Activated naive CD4-positive, alpha-beta T cell treated with anti-CD3 and anti-CD28 coated beads, Interleukin-2, amount 10 ng/mL, durations not matched to agents 7 days and 5 days (primary cell): ENCODE measurements around the gene PCBP1.
"Not testable (repeated sequence)": the region's sequence is repeated elsewhere in the genome, so short reads cannot be mapped to it uniquely, and the experiment has no call there.

ENCODE experiments used
- CTCF ChIA-PET: fragments of 350-600 bp; sonication (Branson Sonifier 250); formaldehyde crosslinking; loops from one replicate; lab custom pipeline; 2021; ENCODE audit warnings: antibody characterized with exemption; lab: Charles Lee
- DNase-seq: peaks from one replicate; pipeline ENCODE4 v3.0.0-alpha.2; 2020
- H3K27ac Mint-ChIP-seq: one replicate; pipeline ENCODE4 v1.8.0; 2021; ENCODE audit warnings: mild to moderate bottlenecking, moderate library complexity, mixed read lengths
- H3K27me3 Mint-ChIP-seq: one replicate; pipeline ENCODE4 v1.8.0; 2021; ENCODE audit warnings: mild to moderate bottlenecking, mixed read lengths
- H3K36me3 Mint-ChIP-seq: one replicate; pipeline ENCODE4 v1.8.0; 2021; ENCODE audit warnings: mixed read lengths
- H3K4me1 Mint-ChIP-seq: one replicate; pipeline ENCODE4 v1.8.0; 2021; ENCODE audit warnings: mixed read lengths
- H3K4me3 Mint-ChIP-seq: one replicate; pipeline ENCODE4 v1.8.0; 2021; ENCODE audit warnings: mild to moderate bottlenecking, moderate library complexity, mixed read lengths
- H3K9me3 Mint-ChIP-seq: one replicate; pipeline ENCODE4 v1.8.0; 2021; ENCODE audit warnings: mixed read lengths

Gene PCBP1

DNA sequence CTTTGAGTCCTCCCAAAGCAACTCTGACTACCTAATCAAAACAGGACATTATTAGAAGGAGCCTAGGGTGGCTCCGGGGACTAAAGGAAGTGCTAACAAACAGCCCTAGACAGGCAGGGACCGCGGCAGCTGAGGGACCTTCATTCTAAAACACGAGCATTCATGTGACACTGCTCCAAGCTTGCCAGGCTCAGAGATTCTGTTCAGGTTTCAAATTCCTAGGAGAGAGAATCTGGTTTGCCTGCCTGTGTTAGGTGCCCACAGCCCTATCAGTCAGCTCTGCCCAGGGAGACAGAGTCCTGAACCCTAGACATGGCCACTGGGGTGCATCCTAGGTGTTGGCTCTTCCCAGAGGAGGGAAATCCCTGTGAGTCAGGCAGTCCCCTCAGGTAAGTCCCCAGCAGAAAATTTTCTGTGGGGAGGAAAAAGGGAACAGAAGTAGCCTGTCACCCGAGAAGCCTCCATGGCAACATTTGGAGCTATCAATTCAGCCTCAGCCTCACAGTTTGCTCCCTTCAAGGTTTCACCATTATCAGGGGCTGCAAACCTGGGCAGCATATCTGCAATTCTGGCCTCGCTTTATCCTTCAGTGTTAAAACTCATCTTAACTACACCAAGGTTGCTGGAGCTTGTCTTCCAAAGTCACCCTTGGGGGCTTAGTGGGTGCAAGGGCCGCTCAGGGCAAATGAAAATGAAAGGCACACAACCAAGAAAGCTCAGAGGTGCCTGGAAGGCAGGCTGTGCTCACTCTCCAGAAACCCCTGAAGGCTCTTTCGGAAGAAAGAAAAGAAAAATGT lies 28.6 kb downstream of the PCBP1 start:
- no peak for DNase-seq

DNA sequence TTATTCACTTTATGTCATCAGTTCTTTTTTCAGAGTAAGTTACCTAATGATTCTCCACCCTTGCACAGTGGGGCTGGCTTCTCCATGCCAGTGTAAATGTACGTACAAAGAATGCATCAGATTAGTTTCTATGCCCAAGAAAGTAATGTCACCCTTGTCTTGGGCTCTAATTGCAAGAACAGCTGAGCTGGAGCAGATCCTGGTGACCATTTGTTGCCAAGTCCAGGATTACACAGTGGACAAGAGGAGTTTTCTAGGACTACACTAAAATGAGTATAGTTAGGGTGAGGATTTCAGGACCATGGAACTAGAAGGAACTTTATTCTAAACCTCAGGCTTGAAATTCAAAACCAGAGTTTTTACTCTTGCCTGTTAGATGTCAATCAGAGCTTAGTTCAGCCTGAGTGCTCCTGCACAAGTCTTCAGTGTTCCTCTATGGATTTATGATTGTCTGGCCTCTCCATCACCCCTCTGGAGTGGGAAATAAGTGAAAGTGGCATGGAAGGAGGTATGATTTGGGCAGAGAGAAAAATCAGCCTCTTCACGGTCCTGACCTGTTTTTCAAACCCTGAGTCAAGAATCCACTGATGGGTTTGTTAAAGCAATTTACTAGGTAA lies 29.8 kb downstream of the PCBP1 start:
- Mint-ChIP-seq H3K27me3 (no peaks in the 10 kb centered on the region), H3K4me1 (peaks cover 45% of the 10 kb centered on the region), H3K27ac (no peak overlapping the region), H3K4me3 (no peak overlapping the region), H3K36me3 (no peaks in the 10 kb centered on the region), H3K9me3 (no peaks in the 10 kb centered on the region)
- CTCF ChIA-PET, result no interaction called here
- DNase-seq, result no peak

More for the DNA sequence above, 28.6 kb downstream of the PCBP1 start:
- CTCF ChIA-PET, result interaction anchor here (1.4 to 1.8 kb wide), 2 partner anchors 11 to 21 kb away, joined by 4 to 5 read pairs; no protein-coding TSS in a partner anchor
- H3K4me1 Mint-ChIP-seq, result peaks cover 47% of the 10 kb centered on the region
- no peaks in the 10 kb centered on the region for H3K27me3 Mint-ChIP-seq
- no peaks in the 10 kb centered on the region for H3K36me3 Mint-ChIP-seq
- no peaks in the 10 kb centered on the region for H3K9me3 Mint-ChIP-seq
- H3K27ac Mint-ChIP-seq, result no peak overlapping the region
- no peak overlapping the region for H3K4me3 Mint-ChIP-seq

DNA sequence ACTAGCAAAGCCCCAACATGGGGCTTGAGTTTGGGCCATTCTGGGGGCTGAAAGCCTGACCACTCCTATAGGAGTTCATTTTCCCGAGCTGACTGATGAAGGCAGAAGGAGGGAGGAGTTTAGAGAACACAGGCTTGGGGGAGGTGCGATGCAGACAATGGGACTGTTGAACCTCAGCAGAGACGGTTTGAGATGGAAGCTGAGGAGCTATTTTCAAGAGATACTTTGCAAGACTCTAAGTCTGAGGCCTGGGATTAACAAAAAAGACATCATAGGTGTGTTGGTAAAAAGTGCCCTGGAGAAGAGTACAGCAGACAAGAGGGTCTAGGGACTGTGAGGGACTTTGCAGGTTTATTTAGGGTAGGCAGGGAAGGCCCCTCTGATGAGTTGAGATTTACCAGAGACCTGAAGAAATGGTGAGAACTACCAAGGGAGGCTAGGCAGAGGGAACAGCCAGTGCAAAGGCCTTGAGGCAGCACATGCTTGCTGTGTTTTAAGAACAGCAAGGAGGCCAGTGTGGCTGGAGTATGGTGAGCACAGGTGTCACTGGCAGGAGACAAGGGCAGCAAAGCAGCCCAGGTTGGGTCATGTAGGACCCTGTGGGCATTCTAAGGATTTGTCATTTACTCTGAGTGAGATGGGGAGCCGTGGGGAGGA lies 31.6 kb downstream of the PCBP1 start:
- no peaks in the 10 kb centered on the region for H3K36me3 Mint-ChIP-seq
- no peaks in the 10 kb centered on the region for H3K27me3 Mint-ChIP-seq
- peaks cover 58% of the 10 kb centered on the region for H3K4me1 Mint-ChIP-seq
- CTCF ChIA-PET, result no interaction called here
- peak overlapping the region; percentile 15 for H3K27ac Mint-ChIP-seq
- DNase-seq, result no peak
- H3K4me3 Mint-ChIP-seq, result no peak overlapping the region
- no peaks in the 10 kb centered on the region for H3K9me3 Mint-ChIP-seq

DNA sequence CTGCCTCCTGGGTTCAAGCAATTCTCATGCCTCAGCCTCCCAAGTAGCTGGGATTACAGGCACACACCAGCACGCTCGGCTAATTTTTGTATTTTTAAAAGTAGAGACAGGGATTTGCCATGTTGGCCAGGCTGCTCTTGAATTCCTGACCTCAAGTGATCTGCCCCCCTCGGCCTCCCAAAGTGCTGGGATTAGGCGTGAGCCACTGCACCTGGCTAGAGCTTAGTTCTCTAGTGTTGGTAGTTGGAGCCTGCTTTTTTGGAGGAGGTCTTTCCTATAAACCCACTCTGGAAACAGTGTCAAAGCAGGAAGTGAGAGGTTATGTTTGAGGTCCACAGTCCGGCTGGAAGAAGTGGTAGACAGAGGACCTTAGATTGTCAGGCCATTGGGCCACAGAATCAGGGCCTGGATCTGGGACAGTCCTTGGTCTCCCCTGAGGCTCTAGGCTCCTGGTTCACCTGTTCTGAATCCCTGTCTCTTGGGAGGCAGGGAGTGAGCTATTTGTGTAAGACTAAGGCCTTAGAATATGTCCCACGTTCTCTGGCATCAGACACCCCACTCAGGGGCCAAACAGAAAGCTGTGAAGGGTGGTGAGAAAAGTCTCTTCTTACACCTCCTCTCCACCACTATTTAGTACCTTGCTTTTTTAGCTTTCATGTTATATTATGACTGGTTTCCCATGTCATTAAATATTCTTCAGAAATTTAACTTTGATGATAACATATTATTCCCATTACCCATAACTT lies 34.5 kb downstream of the PCBP1 start:
- Mint-ChIP-seq H3K27ac (no peak overlapping the region), H3K4me1 (peaks cover 77% of the 10 kb centered on the region), H3K4me3 (no peak overlapping the region), H3K9me3 (no peaks in the 10 kb centered on the region), H3K27me3 (peaks cover 3% of the 10 kb centered on the region), H3K36me3 (peaks cover 2% of the 10 kb centered on the region)
- CTCF ChIA-PET, result interaction anchor here (0.7 kb wide), 1 partner anchor 14 kb away, joined by 3 read pairs; no protein-coding TSS in a partner anchor
- DNase-seq, result no peak

DNA sequence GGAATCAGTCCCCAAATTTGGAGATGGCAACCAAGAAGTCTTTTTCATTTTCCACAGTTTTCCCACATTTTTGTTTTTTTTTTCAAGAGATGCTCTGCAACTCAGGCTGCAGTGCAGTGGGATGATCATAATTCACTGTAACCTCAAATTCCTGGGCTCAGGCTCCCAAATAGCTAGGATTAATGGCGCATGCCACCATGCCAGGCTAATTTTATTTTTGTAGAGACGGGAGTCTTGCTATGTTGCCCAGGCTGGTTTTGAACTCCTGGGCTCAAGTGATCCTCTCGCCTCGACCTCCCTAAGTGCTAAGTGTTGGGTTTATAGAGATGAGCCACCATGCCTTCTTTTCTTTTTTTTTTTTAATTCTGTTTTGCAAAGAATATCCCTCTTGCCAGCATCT lies 35.2 kb downstream of the PCBP1 start:
- H3K36me3 Mint-ChIP-seq, result peaks cover 2% of the 10 kb centered on the region
- no peak overlapping the region for H3K4me3 Mint-ChIP-seq
- DNase-seq, result no peak
- CTCF ChIA-PET, result interaction anchor here (0.7 kb wide), 1 partner anchor 15 kb away, joined by 3 read pairs; no protein-coding TSS in a partner anchor
- no peaks in the 10 kb centered on the region for H3K9me3 Mint-ChIP-seq
- H3K27me3 Mint-ChIP-seq, result peaks cover 3% of the 10 kb centered on the region
- peaks cover 77% of the 10 kb centered on the region for H3K4me1 Mint-ChIP-seq
- peak overlapping the region; percentile 81 for H3K27ac Mint-ChIP-seq

DNA sequence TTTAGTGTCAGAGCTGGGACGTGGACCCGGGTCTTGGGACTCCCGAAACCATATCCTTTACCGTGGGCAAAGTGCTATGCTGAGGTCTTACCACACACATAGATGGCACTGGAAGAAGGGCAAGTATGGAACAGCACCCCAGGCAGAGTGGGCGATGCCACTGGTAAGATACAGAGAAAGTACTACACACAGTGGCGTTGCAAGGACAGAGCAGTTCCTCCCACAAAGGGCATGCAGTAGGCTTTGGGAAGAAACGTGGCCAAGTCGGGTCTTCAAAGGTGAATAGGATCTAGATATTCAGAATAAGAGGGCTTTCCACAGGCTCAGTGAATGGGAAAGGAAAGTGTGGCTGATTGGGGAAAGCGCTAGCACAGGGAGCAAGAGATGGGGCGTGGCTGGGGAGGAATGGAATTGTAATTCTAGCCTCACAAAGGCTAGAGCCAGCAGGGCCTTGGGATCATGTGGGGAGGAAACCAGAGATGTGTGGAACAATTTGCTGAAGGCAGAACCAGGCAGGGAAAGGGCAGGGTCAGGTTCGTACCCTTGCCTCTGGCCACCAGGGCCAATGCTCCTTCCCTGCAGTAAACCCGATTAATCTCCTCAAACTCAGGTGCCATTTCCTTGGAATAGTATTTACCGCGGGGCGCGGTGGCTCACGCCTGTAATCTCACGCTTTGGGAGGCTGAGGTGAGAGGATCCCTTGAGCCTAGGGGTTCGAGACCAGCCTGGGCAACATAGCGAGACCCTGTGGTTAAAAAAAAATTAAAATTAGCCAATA lies 36.0 kb downstream of the PCBP1 start:
- CTCF ChIA-PET, result interaction anchor here (1.0 to 3.3 kb wide), 3 partner anchors 11 to 35 kb away, joined by 4 to 18 read pairs (median 9); partner anchors contain the start of gene PCBP1
- H3K9me3 Mint-ChIP-seq, result no peaks in the 10 kb centered on the region
- H3K27me3 Mint-ChIP-seq, result peaks cover 3% of the 10 kb centered on the region
- no peak for DNase-seq
- H3K27ac Mint-ChIP-seq, result peak overlapping the region; percentile 100
- H3K4me3 Mint-ChIP-seq, result peak overlapping the region; percentile 91
- peaks cover 81% of the 10 kb centered on the region for H3K4me1 Mint-ChIP-seq
- H3K36me3 Mint-ChIP-seq, result peaks cover 2% of the 10 kb centered on the region

DNA sequence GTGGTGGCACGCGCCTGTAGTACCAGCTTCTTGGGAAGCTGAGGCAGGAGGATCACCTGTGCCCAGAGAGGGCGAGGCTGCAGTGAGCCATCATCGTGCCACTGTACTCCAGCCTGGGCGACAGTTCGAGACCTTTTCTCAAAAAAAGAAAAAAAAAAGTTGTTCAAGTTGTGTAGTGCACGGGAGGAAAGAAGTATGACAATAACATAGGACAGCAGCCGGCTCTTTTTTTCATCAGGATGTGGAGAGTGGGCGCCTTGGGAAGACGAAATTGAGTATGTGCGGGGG lies 36.5 kb downstream of the PCBP1 start:
- peaks cover 3% of the 10 kb centered on the region for H3K27me3 Mint-ChIP-seq
- H3K36me3 Mint-ChIP-seq, result peaks cover 2% of the 10 kb centered on the region
- peaks cover 82% of the 10 kb centered on the region for H3K4me1 Mint-ChIP-seq
- CTCF ChIA-PET, result interaction anchor here (0.8 to 3.3 kb wide), 7 partner anchors 10 to 210 kb away, joined by 3 to 18 read pairs (median 4); partner anchors contain the start of gene PCBP1
- H3K4me3 Mint-ChIP-seq, result peak overlapping the region; percentile 91
- DNase-seq, result no peak
- H3K27ac Mint-ChIP-seq, result peak overlapping the region; percentile 100
- H3K9me3 Mint-ChIP-seq, result no peaks in the 10 kb centered on the region

DNA sequence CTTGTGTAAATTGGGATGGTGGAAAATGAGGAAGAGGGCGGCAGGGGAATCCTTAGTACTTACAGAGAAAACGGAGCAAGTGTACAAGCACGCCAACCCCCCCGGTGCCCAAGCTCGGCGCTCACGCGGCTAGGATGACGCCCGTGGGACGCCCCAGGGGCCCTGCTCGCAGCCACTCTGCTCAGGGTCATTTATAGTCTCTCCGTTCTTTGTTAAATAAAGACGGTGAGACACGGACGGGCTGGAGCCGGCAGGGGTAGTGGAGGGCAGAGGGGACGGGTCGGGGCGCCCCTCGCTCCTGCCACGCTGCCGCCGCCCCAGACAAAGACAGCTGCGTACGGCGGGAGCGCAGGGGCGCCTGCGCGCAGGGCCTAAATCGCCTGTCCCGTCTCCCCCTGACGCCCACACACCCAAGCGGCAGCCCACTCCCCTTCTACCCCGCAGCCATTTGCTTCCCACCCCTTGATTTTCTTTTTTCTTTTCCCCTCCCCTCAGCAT lies 37.8 kb downstream of the PCBP1 start:
- CTCF ChIA-PET, result interaction anchor here (0.6 to 3.3 kb wide), 9 partner anchors 9 to 211 kb away, joined by 3 to 18 read pairs (median 3); partner anchors contain the start of gene PCBP1
- peak overlapping the region; percentile 91 for H3K4me3 Mint-ChIP-seq
- peaks cover 3% of the 10 kb centered on the region for H3K27me3 Mint-ChIP-seq
- H3K36me3 Mint-ChIP-seq, result peaks cover 2% of the 10 kb centered on the region
- no peaks in the 10 kb centered on the region for H3K9me3 Mint-ChIP-seq
- H3K4me1 Mint-ChIP-seq, result peaks cover 80% of the 10 kb centered on the region
- H3K27ac Mint-ChIP-seq, result peak overlapping the region; percentile 100
- DNase-seq, result peak; percentile 72

DNA sequence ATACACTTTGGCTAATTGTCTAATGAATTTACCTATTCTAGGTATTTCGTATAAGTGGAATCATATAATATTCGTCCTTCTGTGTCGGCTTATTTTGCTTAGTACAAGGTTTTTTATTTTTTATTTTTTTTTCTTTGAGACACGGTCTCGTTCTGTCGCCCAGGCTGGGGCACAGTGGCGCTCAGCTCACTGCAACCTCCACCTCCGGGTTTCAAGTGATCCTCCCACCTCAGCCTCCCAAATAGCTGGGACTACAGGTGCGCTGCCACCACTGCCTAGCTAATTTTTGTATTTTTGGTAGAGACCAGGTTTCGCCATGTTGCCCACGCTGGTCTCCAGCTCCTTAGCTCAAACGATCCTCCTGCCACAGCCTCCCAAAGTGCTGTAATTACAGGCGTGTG lies 38.2 kb downstream of the PCBP1 start:
- H3K9me3 Mint-ChIP-seq, result no peaks in the 10 kb centered on the region
- H3K36me3 Mint-ChIP-seq, result peaks cover 2% of the 10 kb centered on the region
- DNase-seq, result no peak
- H3K4me3 Mint-ChIP-seq, result peak overlapping the region; percentile 91
- peaks cover 85% of the 10 kb centered on the region for H3K4me1 Mint-ChIP-seq
- peaks cover 3% of the 10 kb centered on the region for H3K27me3 Mint-ChIP-seq
- CTCF ChIA-PET, result interaction anchor here (1.0 to 3.3 kb wide), 6 partner anchors 9 to 211 kb away, joined by 3 to 18 read pairs (median 4); partner anchors contain the start of gene PCBP1
- peak overlapping the region; percentile 100 for H3K27ac Mint-ChIP-seq

DNA sequence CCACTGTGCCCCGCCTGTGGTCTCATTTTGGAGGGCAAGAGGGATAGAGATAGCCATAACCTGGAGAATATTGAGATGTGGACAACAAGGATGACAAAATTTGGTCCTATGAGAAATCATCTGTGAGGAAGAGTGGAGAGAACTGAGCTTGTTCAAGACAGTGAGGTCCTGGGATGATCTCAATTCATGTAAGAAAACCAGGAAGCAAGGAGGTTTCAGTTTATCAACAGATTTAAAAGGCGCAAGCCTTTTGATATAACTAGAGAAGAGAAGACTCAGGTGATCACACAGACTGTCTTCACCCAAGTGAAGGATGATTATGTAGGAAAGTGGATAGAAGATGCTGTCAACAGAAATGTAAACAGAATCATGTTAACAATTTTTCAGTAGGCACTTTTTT lies 39.1 kb downstream of the PCBP1 start:
- Mint-ChIP-seq H3K9me3 (no peaks in the 10 kb centered on the region), H3K36me3 (peaks cover 2% of the 10 kb centered on the region), H3K27ac (peak overlapping the region; percentile 100), H3K27me3 (peaks cover 3% of the 10 kb centered on the region), H3K4me1 (peaks cover 88% of the 10 kb centered on the region), H3K4me3 (peak overlapping the region; percentile 91)
- CTCF ChIA-PET, result interaction anchor here (1.2 to 3.3 kb wide), 3 partner anchors 15 to 38 kb away, joined by 3 to 9 read pairs (median 7); partner anchors contain the start of gene PCBP1
- DNase-seq, result no peak

DNA sequence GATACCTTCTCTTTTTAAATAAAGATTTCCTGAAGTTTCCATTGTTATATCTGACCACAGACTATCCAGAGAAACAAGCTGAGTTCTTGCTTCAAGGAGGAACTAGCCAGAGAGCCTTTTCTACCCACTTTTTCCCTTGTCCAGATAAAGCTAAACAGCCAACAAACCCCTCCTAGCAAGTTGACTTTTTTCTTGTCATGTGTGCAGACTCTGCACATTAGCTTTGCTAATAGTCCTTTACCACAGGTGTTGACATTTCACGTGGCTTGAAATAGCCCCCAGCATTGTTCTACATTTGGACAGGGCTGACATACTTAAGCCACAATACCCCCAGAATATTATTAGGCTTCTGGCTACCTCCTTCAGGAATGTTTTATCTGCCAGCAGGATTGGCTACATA lies 40.7 kb downstream of the PCBP1 start:
- CTCF ChIA-PET, result interaction anchor here (1.6 kb wide), 1 partner anchor 15 kb away, joined by 7 read pairs; no protein-coding TSS in a partner anchor
- H3K27me3 Mint-ChIP-seq, result peaks cover 3% of the 10 kb centered on the region

DNA sequence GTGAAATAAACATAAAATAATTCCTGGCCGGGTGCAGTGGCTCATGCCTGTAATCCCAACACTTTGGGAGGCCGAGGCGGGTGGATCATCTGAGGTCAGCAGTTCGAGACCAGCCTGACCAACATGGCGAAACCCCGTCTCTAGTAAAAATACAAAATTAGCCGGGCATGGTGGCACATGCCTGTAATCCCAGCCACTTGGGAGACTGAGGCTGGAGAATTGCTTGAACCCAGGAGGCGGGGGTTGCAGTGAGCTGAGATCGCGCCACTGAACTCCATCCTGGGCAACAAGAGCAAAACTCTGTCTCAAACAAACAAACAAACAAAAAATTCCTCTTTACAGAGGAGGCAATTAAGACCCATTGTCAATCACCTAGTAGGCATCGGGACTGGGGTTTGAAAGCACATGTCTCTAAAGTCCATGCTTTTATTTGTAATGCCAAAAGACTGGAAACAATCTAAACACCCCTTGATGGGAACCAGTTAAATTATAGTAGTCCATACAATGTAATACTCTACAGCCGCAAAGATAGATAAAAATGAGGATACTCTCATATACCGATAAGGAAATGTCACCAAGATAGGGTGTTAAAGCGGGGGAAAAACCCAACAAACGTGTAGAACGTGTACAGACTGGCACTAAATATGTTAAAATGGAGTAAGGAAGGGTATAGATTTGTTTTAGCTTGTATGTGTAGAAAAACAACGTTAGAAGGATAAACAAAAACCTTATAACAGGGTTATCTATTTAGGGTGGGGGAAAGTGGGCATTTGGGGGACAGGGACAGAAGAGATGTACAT lies 44.3 kb downstream of the PCBP1 start:
- peak overlapping the region; percentile 98 for H3K27ac Mint-ChIP-seq
- not testable (repeated sequence) for DNase-seq, H3K36me3 Mint-ChIP-seq, H3K9me3 Mint-ChIP-seq, H3K27me3 Mint-ChIP-seq
- H3K4me3 Mint-ChIP-seq, result peak overlapping the region; percentile 72
- CTCF ChIA-PET, result interaction anchor here (0.9 to 2.4 kb wide), 5 partner anchors 10 to 220 kb away, joined by 4 to 7 read pairs (median 4); no protein-coding TSS in a partner anchor
- peaks cover 84% of the 10 kb centered on the region for H3K4me1 Mint-ChIP-seq

More for the DNA sequence above, 40.7 kb downstream of the PCBP1 start:
- peaks cover 85% of the 10 kb centered on the region for H3K4me1 Mint-ChIP-seq
- no peak for DNase-seq
- peaks cover 2% of the 10 kb centered on the region for H3K36me3 Mint-ChIP-seq
- H3K27ac Mint-ChIP-seq, result peak overlapping the region; percentile 59
- no peaks in the 10 kb centered on the region for H3K9me3 Mint-ChIP-seq
- H3K4me3 Mint-ChIP-seq, result no peak overlapping the region
